Mucosa of descending colon (tissue), 3 donors: ENCODE results near the gene IL33. TPM values are rescaled to one million over a fixed set of nuclear protein-coding genes. Genes with fewer than 3 reads are reported as not detected.

Experiments used
- ATAC-seq: fragments of 200-7000 bp; cut with Tn5 transposase; one replicate; pipeline ENCODE4 v1.9.1; 2020; ENCODE audit warnings: mild to moderate bottlenecking, moderate library complexity
- DNase-seq, 3 donors: peaks; one replicate each; pipeline ENCODE4 v3.0.0-alpha.2; 2020
- H3K36me3 ChIP-seq: fragments of 200-600 bp; one replicate; pipeline ENCODE4 v1.8.0; 2021; ENCODE audit warnings: low read depth, mild to moderate bottlenecking
- H3K4me1 ChIP-seq: fragments of 200-600 bp; one replicate; pipeline ENCODE4 v1.8.0; 2021; ENCODE audit warnings: low read depth, mild to moderate bottlenecking
- H3K4me3 ChIP-seq: fragments of 200-600 bp; one replicate; pipeline ENCODE4 v1.8.0; 2021; ENCODE audit warnings: mild to moderate bottlenecking
- H3K9me3 ChIP-seq: fragments of 200-600 bp; one replicate; pipeline ENCODE4 v1.8.0; 2021; ENCODE audit warnings: mild to moderate bottlenecking
- intact Hi-C, 2 donors: fragments of 100-400 bp; cut with DNase I in 1 of 2; cut with micrococcal nuclease in 1 of 2; formaldehyde crosslinking; loops; one replicate each; pipeline versions ENCODE4 v1.11.0 to v1.11.1; 2022; cut with DNase I, micrococcal nuclease
- total RNA-seq, 3 donors: library from RNA; stranded (reverse); fragmentation: NEBNext Ultra II Directional in 2 of 3; extraction: Animal tissue kit (Norgen Biotek cat#: 25700) in 2 of 3; gene quantifications; one replicate each; pipeline versions ENCODE4 v1.2.1 to v1.2.4, GENCODE V29; 2021 to 2023
- TF ChIP-seq, protein P1 (sequence below): fragments of 200-600 bp; IDR thresholded peaks from one replicate; pipeline ENCODE4 v1.8.0; 2022; ENCODE audit warnings: antibody characterized with exemption, mild to moderate bottlenecking
- donor health status: DM: no; HTN: no; CAD: no; lungs with moderate emphysema.
- donor health status: DM: no; HTN: no; CAD: no.
- donor health status: DM: no; HTN: yes; CAD: no.

The IL33 gene
- total RNA-seq, 3 donors from 2014 or later, result 7.3 to 25.1 (median 16.2) TPM

DNA sequence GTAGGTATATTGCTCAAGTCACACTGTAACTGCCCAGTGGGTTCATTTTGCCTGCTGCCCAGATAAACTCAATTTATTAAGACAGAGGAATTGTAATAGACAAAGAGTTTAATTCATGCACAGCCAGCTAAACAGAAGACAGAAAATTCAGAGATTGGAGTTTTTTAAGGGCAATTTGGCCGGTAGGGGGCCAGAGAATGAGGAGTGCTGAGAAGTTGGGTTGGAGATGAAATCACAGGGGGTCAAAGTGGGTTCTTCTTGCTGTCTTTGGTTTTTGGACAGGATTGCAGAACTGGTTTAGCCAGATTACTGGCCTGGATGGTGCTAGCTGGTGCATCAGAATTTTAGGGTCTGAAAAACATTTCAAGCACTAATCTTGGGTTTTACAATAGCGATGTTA, 20.7 kb upstream of the IL33 start:
- Histone ChIP-seq H3K4me3 (no peak overlapping the region), H3K36me3 (no peaks in the 10 kb centered on the region), H3K9me3 (no peaks in the 10 kb centered on the region), H3K4me1 (peaks cover 6% of the 10 kb centered on the region)
- DNase-seq, result no peak
- ATAC-seq, result no peak
- TF ChIP-seq, protein P1, sequence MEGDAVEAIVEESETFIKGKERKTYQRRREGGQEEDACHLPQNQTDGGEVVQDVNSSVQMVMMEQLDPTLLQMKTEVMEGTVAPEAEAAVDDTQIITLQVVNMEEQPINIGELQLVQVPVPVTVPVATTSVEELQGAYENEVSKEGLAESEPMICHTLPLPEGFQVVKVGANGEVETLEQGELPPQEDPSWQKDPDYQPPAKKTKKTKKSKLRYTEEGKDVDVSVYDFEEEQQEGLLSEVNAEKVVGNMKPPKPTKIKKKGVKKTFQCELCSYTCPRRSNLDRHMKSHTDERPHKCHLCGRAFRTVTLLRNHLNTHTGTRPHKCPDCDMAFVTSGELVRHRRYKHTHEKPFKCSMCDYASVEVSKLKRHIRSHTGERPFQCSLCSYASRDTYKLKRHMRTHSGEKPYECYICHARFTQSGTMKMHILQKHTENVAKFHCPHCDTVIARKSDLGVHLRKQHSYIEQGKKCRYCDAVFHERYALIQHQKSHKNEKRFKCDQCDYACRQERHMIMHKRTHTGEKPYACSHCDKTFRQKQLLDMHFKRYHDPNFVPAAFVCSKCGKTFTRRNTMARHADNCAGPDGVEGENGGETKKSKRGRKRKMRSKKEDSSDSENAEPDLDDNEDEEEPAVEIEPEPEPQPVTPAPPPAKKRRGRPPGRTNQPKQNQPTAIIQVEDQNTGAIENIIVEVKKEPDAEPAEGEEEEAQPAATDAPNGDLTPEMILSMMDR, result no peak
- intact Hi-C loops, result loop anchor here in 1 of 2 donors (5.0 kb wide), 1 partner anchor 112 kb away; no protein-coding TSS in a partner anchor

DNA sequence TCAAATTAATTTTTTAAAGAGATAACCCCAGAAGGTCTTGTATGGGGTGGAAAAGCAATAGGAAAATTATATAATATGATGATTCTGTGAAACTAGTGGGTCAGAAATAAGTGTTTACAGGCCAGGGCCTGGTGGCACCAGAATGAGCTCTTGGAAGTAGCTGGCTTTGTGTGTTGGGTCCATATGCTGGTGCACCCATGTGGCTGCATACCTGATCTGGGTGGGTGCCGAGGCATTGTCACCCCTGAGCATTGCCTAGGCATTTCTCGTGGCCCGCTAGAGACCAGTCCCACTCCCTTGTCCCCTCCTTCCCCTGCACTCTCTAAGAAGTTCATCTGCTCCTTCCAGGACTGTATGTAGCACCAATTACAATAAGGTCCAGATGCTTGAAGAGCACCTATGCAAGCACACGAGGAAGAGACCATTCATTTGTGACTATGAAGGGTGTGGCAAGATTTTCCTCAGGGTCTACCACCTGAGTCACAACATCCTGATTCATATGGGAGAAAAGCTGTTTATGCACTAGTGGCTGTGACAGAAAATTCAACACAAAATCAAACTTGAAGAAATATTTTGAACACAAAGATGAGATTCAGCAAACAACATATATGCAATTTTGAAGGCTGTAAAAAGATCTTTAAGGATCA, 19.8 kb upstream of the IL33 start:
- Histone ChIP-seq H3K9me3 (no peaks in the 10 kb centered on the region), H3K36me3 (no peaks in the 10 kb centered on the region), H3K4me1 (peaks cover 6% of the 10 kb centered on the region), H3K4me3 (no peak overlapping the region)
- TF ChIP-seq, protein P1, result no peak
- ATAC-seq (no peak), DNase-seq (no peak)
- intact Hi-C loops, result loop anchor here in 1 of 2 donors (5.0 kb wide), 1 partner anchor 111 kb away; no protein-coding TSS in a partner anchor

DNA sequence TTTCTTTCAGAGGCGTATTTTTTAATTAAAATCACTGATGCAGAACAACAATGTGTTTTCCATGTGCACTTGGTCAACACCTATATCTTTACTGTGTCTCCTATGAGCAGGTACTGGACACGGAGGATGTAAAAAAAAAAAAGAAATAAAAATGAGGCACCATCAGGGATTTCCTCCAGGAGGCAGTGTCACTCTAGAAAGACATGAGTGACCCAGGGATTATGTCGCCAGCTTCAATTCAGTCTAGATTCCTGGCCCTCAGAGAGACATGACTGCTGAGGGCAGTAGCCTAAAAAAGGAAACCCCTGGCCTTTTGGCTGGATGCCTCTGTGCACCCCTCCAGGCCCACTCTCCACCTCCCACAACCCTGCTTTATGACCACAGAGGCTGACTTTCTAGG, 18.3 kb upstream of the IL33 start:
- no peaks in the 10 kb centered on the region for H3K36me3 ChIP-seq
- TF ChIP-seq, protein P1, result no peak
- H3K4me3 ChIP-seq, result no peak overlapping the region
- ATAC-seq, result peak; percentile 74
- intact Hi-C loops, result loop anchor here in 1 of 2 donors (5.0 kb wide), 1 partner anchor 110 kb away; no protein-coding TSS in a partner anchor
- no peaks in the 10 kb centered on the region for H3K9me3 ChIP-seq
- peak in 1 of 3 donors; percentile 47 for DNase-seq
- peaks cover 6% of the 10 kb centered on the region for H3K4me1 ChIP-seq

DNA sequence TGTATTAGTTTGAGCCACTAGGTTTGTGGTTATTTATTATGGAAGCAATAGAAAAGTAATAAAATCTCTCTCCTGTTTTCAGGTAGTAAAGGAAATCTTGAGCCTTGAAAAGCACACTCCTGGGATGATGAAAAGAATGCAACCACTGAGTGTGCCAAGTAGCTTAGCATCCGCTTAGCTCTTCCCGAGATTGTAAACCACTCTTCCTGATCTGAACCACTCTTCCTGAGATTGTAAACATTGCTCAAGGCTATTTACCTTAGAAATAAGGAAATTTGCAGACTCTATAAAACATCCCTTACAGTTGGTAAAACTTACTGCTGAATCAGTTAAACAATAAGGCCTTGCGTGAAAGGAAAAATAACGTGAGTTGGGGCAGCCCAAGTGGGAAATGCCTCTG, 17.4 kb upstream of the IL33 start:
- intact Hi-C loops, result loop anchor here in 1 of 2 donors (5.0 kb wide), 1 partner anchor 109 kb away; no protein-coding TSS in a partner anchor
- TF ChIP-seq, protein P1, result no peak
- Histone ChIP-seq H3K4me1 (peaks cover 6% of the 10 kb centered on the region), H3K4me3 (no peak overlapping the region), H3K9me3 (no peaks in the 10 kb centered on the region), H3K36me3 (no peaks in the 10 kb centered on the region)
- DNase-seq, result peak in 1 of 3 donors; percentile 8
- ATAC-seq, result peak; percentile 91

DNA sequence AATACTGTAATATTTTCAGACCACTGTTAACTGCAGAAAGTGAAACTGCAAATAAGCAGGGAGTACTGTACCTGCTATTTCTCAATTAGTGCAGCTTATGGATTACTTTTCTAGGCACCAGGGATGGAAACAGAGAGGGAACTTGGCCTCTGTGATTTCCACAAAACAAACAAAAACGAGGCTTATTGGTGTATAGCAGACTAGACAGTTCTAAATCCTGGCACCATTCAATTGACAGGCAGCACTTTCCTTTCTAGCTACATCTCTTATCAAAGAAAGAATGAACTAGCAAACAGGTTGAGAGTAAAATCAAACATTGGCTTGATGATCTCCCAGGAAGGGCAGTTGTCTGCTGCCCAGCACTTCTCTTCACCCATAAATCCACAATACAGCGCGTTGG, 16.0 kb upstream of the IL33 start:
- intact Hi-C loops, result loop anchor here in 1 of 2 donors (5.0 kb wide), 1 partner anchor 108 kb away; no protein-coding TSS in a partner anchor
- ATAC-seq, result no peak
- no peak for DNase-seq
- TF ChIP-seq, protein P1, result no peak
- Histone ChIP-seq H3K36me3 (no peaks in the 10 kb centered on the region), H3K4me3 (no peak overlapping the region), H3K9me3 (no peaks in the 10 kb centered on the region), H3K4me1 (peaks cover 6% of the 10 kb centered on the region)
